HepG2 (cell line): Measurements from ENCODE around the gene ZMIZ1. TPM values are rescaled to one million over a fixed set of nuclear protein-coding genes. Genes with fewer than 3 reads are reported as not detected.

ENCODE experiments used
- ASH2L ChIP-seq: fragments of 300-600, 200-600 bp; sonication (generic); IDR thresholded peaks from 2 replicates; pipeline ENCODE4 v1.7.0; 2017; ENCODE audit warnings: low read depth, mild to moderate bottlenecking, moderate library complexity, mixed read lengths, low read length; ENCODE audit not compliant: insufficient read length
- CEBPB ChIP-seq: IDR thresholded peaks from 2 replicates; pipeline ENCODE4 v1.6.1; 2011; ENCODE audit warnings: low read depth, low read length, improper control_type of control experiment, borderline replicate concordance
- CHCHD3 ChIP-seq: sonication (generic); formaldehyde crosslinking; IDR thresholded peaks from 2 replicates; pipeline ENCODE4 v1.8.0; 2022; ENCODE audit warnings: mild to moderate bottlenecking, missing genetic modification reagents, moderate library complexity
- LCORL ChIP-seq, 2 experiments: fragments of 450-650 bp in 1 of 2; sonication (generic) in 1 of 2; formaldehyde crosslinking in 1 of 2; IDR thresholded peaks; 2 replicates each; pipeline versions ENCODE4 v1.5.0 to v1.6.1; 2017 to 2020; ENCODE audit warnings: antibody characterized with exemption in 1 of 2, missing genetic modification reagents in 1 of 2
- NAIF1 ChIP-seq: sonication (generic); formaldehyde crosslinking; IDR thresholded peaks from 2 replicates; pipeline ENCODE4 v1.5.0; 2020; ENCODE audit warnings: mild to moderate bottlenecking, missing genetic modification reagents, borderline replicate concordance
- NCOR1 ChIP-seq: fragments of 200-600 bp; sonication (generic); IDR thresholded peaks from 2 replicates; pipeline ENCODE4 v1.7.0; 2017; ENCODE audit warnings: antibody characterized with exemption, low read length, borderline replicate concordance
- NFATC3 ChIP-seq: sonication (generic); formaldehyde crosslinking; IDR thresholded peaks from 2 replicates; pipeline ENCODE4 v1.5.1; 2020; ENCODE audit warnings: mild to moderate bottlenecking, missing genetic modification reagents
- NR3C1 ChIP-seq: sonication (generic); formaldehyde crosslinking; IDR thresholded peaks from 2 replicates; pipeline ENCODE4 v1.4.0; 2020; ENCODE audit warnings: missing genetic modification reagents
- RFXANK ChIP-seq: IDR thresholded peaks from 2 replicates; pipeline ENCODE4 v1.6.1; 2016
- SIN3A ChIP-seq: IDR thresholded peaks from 2 replicates; pipeline ENCODE4 v1.6.1; 2011; ENCODE audit warnings: low read depth, mild to moderate bottlenecking, control low read depth, low read length, borderline replicate concordance
- SIX4 ChIP-seq: sonication (generic); formaldehyde crosslinking; IDR thresholded peaks from 2 replicates; pipeline ENCODE4 v1.4.0; 2020; ENCODE audit warnings: missing genetic modification reagents
- SNRNP70 ChIP-seq: fragments of 200-400 bp; formaldehyde crosslinking; IDR thresholded peaks from 2 replicates; pipeline ENCODE4 v1.6.1; 2017; ENCODE audit warnings: mild to moderate bottlenecking, low read depth, low read length, moderate library complexity
- SP1 ChIP-seq, 2 experiments: fragments of 450-650 bp in 1 of 2; sonication (generic) in 1 of 2; formaldehyde crosslinking in 1 of 2; IDR thresholded peaks; 2 replicates each; pipeline versions ENCODE4 v1.4.0 to v1.6.1; 2016 to 2020; ENCODE audit warnings: missing genetic modification reagents in 1 of 2
- TBX2 ChIP-seq: sonication (generic); formaldehyde crosslinking; IDR thresholded peaks from 2 replicates; pipeline ENCODE4 v1.5.0; 2020; ENCODE audit warnings: missing genetic modification reagents, mild to moderate bottlenecking, borderline replicate concordance
- TFE3 ChIP-seq: IDR thresholded peaks from 2 replicates; pipeline ENCODE4 v1.6.1; 2016
- U2AF1 ChIP-seq: fragments of 200-400 bp; formaldehyde crosslinking; optimal IDR thresholded peaks from 2 replicates; pipeline ENCODE3; 2017; ENCODE audit warnings: mild to moderate bottlenecking, low read depth, low read length
- ZBTB1 ChIP-seq: sonication (generic); formaldehyde crosslinking; IDR thresholded peaks from 2 replicates; pipeline ENCODE4 v1.4.0; 2020; ENCODE audit warnings: missing genetic modification reagents, borderline replicate concordance
- ZBTB21 ChIP-seq: sonication (generic); formaldehyde crosslinking; IDR thresholded peaks from 2 replicates; pipeline ENCODE4 v1.4.0; 2020; ENCODE audit warnings: missing genetic modification reagents
- ZBTB43 ChIP-seq: sonication (generic); formaldehyde crosslinking; conservative IDR thresholded peaks from 2 replicates; pipeline ENCODE4 v1.4.0; 2020; ENCODE audit warnings: missing genetic modification reagents
- ZKSCAN8 ChIP-seq: IDR thresholded peaks from 2 replicates; pipeline ENCODE4 v1.6.1; 2016; ENCODE audit warnings: borderline replicate concordance, missing genetic modification reagents, missing compliant biosample characterization
- ZNF280B ChIP-seq: sonication (generic); formaldehyde crosslinking; IDR thresholded peaks from 2 replicates; pipeline ENCODE4 v1.5.0; 2020; ENCODE audit warnings: missing genetic modification reagents, mild to moderate bottlenecking, borderline replicate concordance
- ZNF382 ChIP-seq: sonication (generic); formaldehyde crosslinking; IDR thresholded peaks from 2 replicates; pipeline ENCODE4 v1.5.0; 2020; ENCODE audit warnings: missing genetic modification reagents, mild to moderate bottlenecking, borderline replicate concordance
- ZNF772 ChIP-seq: sonication (generic); formaldehyde crosslinking; IDR thresholded peaks from 2 replicates; pipeline ENCODE4 v1.5.0; 2020; ENCODE audit warnings: mild to moderate bottlenecking, missing genetic modification reagents
- polyA plus RNA-seq, 8 experiments: library from polyadenylated mRNA; depleted of rRNA in 3 of 8; stranded (reverse) in 7 of 8; unstranded in 1 of 8; fragments of >200 nt; fragmentation: Illumina TruSeq in 4 of 8; extraction: Trizol in 4 of 8; gene quantifications; 2 replicates each; pipeline versions ENCODE4 v1.2.1 to v1.2.3, GENCODE V29; 2011 to 2016; ENCODE audit warnings: low read depth in 4 of 8, missing spikeins in 1 of 8, mixed read lengths in 1 of 8; ENCODE audit not compliant: insufficient read depth in 1 of 8
- total RNA-seq, 5 experiments: library from RNA; depleted of rRNA; stranded (reverse); fragments of >200 nt; fragmentation: Illumina TruSeq; extraction: Trizol; gene quantifications; 2 replicates each; pipeline ENCODE4 v1.2.3, GENCODE V29; 2016; ENCODE audit warnings: low read depth in 1 of 5

ZMIZ1 gene
- total and polyA plus RNA-seq, 2 of the 13 experiments (the other 11 are each of a cell fraction or from before 2014, with no cell fraction given): 5.3 to 10.2 TPM

- TF ChIP-seq SIX4 (CRISPR knock-in tag) (no peak), TFE3 (CRISPR knock-in tag) (peak; percentile 77), CHCHD3 (CRISPR knock-in tag) (peak; percentile 30; the same call in 1 of the 2 replicates), CEBPB (peak; percentile 80; the same call in 1 of the 2 replicates), SIN3A (peak; percentile 59; the same call in 1 of the 2 replicates), NFATC3 (CRISPR knock-in tag) (no peak; the same call in 1 of the 2 replicates), ZBTB43 (CRISPR knock-in tag) (peak; percentile 53; the same call in 1 of the 2 replicates), NCOR1 (no peak), ZNF772 (CRISPR knock-in tag) (peak; percentile 76), LCORL (IDR thresholded peaks at IDR 0.05) (no peak), LCORL (CRISPR knock-in tag; IDR thresholded peaks at IDR 0.05) (peak; percentile 66), ZNF382 (CRISPR knock-in tag) (no peak), ZNF280B (peak; percentile 93), U2AF1 (no peak), RFXANK (no peak), ASH2L (no peak), TBX2 (peak; percentile 79), ZKSCAN8 (CRISPR knock-in tag) (no peak), NR3C1 (CRISPR knock-in tag) (no peak), ZBTB21 (CRISPR knock-in tag) (no peak), SP1 (IDR thresholded peaks at IDR 0.05) (no peak), SP1 (CRISPR knock-in tag; IDR thresholded peaks at IDR 0.05) (0 out of 2 replicates have a peak, but pooled peaks have one; percentile 24), SNRNP70 (no peak), NAIF1 (CRISPR knock-in tag) (no peak), ZBTB1 (CRISPR knock-in tag) (no peak)
These were observed 279.3 kb downstream of the ZMIZ1 start (continued) for GRCh38 chr10:79347894-79348639.
